HEK293 (cell line): ENCODE measurements around the gene PCYT1A.

Experiments
- GLI2 ChIP-seq: fragments of 450-650 bp; formaldehyde crosslinking; IDR thresholded peaks from 2 replicates; pipeline ENCODE4; 2017; ENCODE audit warnings: missing biosample characterization, missing genetic modification characterization, low read depth, borderline replicate concordance
- HOXA7 ChIP-seq: sonication (generic); formaldehyde crosslinking; IDR thresholded peaks from 2 replicates; pipeline ENCODE4 v1.8.1; 2022; ENCODE audit warnings: missing genetic modification reagents, borderline replicate concordance
- HOXC10 ChIP-seq: sonication (generic); formaldehyde crosslinking; IDR thresholded peaks from 2 replicates; pipeline ENCODE4 v1.8.1; 2023; ENCODE audit warnings: mild to moderate bottlenecking, missing genetic modification reagents
- KLF8 ChIP-seq: fragments of 450-650 bp; formaldehyde crosslinking; IDR thresholded peaks from 2 replicates; pipeline ENCODE4 v1.5.1; 2016; ENCODE audit warnings: missing biosample characterization, missing genetic modification characterization
- PRDM6 ChIP-seq: fragments of 450-650 bp; formaldehyde crosslinking; IDR thresholded peaks from 2 replicates; pipeline ENCODE4 v1.5.1; 2017; ENCODE audit warnings: missing biosample characterization, missing genetic modification characterization
- RBAK ChIP-seq: fragments of 450-650 bp; formaldehyde crosslinking; IDR thresholded peaks from 2 replicates; pipeline ENCODE4 v1.5.1; 2016; ENCODE audit warnings: missing biosample characterization, missing genetic modification characterization
- SP2 ChIP-seq: fragments of 450-650 bp; formaldehyde crosslinking; IDR thresholded peaks from 2 replicates; pipeline ENCODE4 v1.5.1; 2016; ENCODE audit warnings: missing biosample characterization, missing genetic modification characterization
- TRIM28 ChIP-seq: IDR thresholded peaks from 2 replicates; pipeline ENCODE4 v1.6.1; 2011; ENCODE audit warnings: low read length, control low read depth, borderline replicate concordance
- YY1 ChIP-seq: fragments of 450-650 bp; formaldehyde crosslinking; IDR thresholded peaks from 2 replicates; pipeline ENCODE4 v1.5.1; 2018; ENCODE audit warnings: missing biosample characterization, missing genetic modification characterization
- YY2 ChIP-seq: fragments of 450-650 bp; formaldehyde crosslinking; IDR thresholded peaks from 2 replicates; pipeline ENCODE4 v1.5.1; 2016; ENCODE audit warnings: missing biosample characterization, missing genetic modification characterization
- ZBTB1 ChIP-seq: fragments of 450-650 bp; formaldehyde crosslinking; IDR thresholded peaks from 2 replicates; pipeline ENCODE4 v1.5.1; 2016; ENCODE audit warnings: missing biosample characterization, missing genetic modification characterization
- ZFP69B ChIP-seq: fragments of 450-650 bp; formaldehyde crosslinking; IDR thresholded peaks from 2 replicates; pipeline ENCODE4 v1.5.1; 2016; ENCODE audit warnings: missing biosample characterization, missing genetic modification characterization
- ZNF292 ChIP-seq: fragments of 450-650 bp; formaldehyde crosslinking; IDR thresholded peaks from 2 replicates; pipeline ENCODE4 v1.5.1; 2016; ENCODE audit warnings: low read depth, missing biosample characterization, missing genetic modification characterization, borderline replicate concordance
- ZNF366 ChIP-seq: fragments of 450-650 bp; formaldehyde crosslinking; conservative IDR thresholded peaks from 2 replicates; pipeline ENCODE4 v1.5.1; 2016; ENCODE audit warnings: missing biosample characterization, missing genetic modification characterization
- ZNF394 ChIP-seq: fragments of 450-650 bp; formaldehyde crosslinking; IDR thresholded peaks from 2 replicates; pipeline ENCODE4 v1.5.1; 2016; ENCODE audit warnings: missing biosample characterization, missing genetic modification characterization, mild to moderate bottlenecking, moderate library complexity, borderline replicate concordance
- ZNF624 ChIP-seq: fragments of 450-650 bp; formaldehyde crosslinking; IDR thresholded peaks from 2 replicates; pipeline ENCODE4 v1.5.1; 2017; ENCODE audit warnings: missing biosample characterization, missing genetic modification characterization
- ZNF626 ChIP-seq: fragments of 450-650 bp; sonication (Bioruptor Pico); formaldehyde crosslinking; IDR thresholded peaks from 2 replicates; pipeline ENCODE4 v1.5.1; 2018; ENCODE audit warnings: missing biosample characterization, missing genetic modification characterization, inconsistent platforms
- ZNF707 ChIP-seq: fragments of 450-650 bp; formaldehyde crosslinking; IDR thresholded peaks from 2 replicates; pipeline ENCODE4 v1.5.1; 2016; ENCODE audit warnings: missing biosample characterization, missing genetic modification characterization
- ZNF777 ChIP-seq: fragments of 450-650 bp; formaldehyde crosslinking; IDR thresholded peaks from 2 replicates; pipeline ENCODE4 v1.5.1; 2017; ENCODE audit warnings: missing biosample characterization, missing genetic modification characterization, borderline replicate concordance
- ZNF837 ChIP-seq: fragments of 450-650 bp; formaldehyde crosslinking; IDR thresholded peaks from 2 replicates; pipeline ENCODE4 v1.5.1; 2016; ENCODE audit warnings: missing biosample characterization, missing genetic modification characterization
- TF ChIP-seq, protein P1 (sequence below): fragments of 450-650 bp; formaldehyde crosslinking; IDR thresholded peaks from 2 replicates; pipeline ENCODE4 v1.5.1; 2016; ENCODE audit warnings: missing biosample characterization, missing genetic modification characterization
- TF ChIP-seq, protein P2 (sequence below): fragments of 450-650 bp; formaldehyde crosslinking; IDR thresholded peaks from 2 replicates; pipeline ENCODE4 v1.5.1; 2016; ENCODE audit warnings: missing biosample characterization, missing genetic modification characterization, borderline replicate concordance
- TF ChIP-seq, protein P3 (sequence below): fragments of 450-650 bp; formaldehyde crosslinking; IDR thresholded peaks from 2 replicates; pipeline ENCODE4 v1.5.0; 2017; ENCODE audit warnings: missing biosample characterization, missing genetic modification characterization, borderline replicate concordance
- TF ChIP-seq, protein P4 (sequence below): sonication (generic); formaldehyde crosslinking; IDR thresholded peaks from 2 replicates; pipeline ENCODE4 v1.8.1; 2022; ENCODE audit warnings: mild to moderate bottlenecking, moderate library complexity, missing genetic modification reagents

Gene PCYT1A

DNA sequence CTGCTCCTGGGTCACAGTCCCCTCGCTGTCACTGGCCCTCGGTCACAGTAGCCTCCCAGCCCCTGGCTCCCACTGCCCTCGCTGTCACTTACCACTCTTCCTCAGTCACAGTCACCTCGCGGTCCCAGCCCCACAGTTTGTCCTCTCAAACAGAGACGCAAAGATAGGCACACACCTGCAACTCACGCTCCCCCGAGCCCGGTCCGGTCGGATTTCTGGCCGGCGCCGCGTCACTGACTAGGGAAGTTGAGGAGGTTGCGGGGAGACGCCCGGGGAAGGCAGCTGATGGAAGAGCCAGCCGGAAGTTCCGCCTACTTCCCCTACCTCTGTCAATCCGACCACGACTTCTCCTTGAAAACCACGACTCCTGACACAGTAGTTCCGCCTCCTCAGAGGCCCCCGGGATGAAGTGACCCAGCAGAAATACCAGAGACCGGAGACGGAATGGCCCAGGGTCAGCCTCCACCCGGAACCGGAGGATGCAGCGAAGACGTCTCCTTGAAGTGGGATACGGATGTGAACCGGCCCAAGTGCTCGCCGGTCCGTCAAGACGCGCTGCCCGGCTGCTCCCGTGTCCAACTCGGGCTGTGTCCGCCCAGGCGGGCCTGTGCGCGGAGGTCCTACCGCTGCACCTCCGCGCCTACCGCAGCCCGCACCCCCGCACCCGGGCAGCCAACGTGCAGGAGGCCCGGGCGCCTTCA lies at the start of gene PCYT1A (continued):
- TF ChIP-seq HOXC10 (CRISPR knock-in tag) (no peak), YY2 (tag by site-specific recombination) (no peak), RBAK (tag by site-specific recombination) (no peak), ZNF837 (tag by site-specific recombination) (no peak), HOXA7 (CRISPR knock-in tag) (no peak), YY1 (tag by site-specific recombination) (peak; percentile 65; the same call in 1 of the 2 replicates), SP2 (peak; percentile 91), ZNF366 (tag by site-specific recombination) (peak; percentile 49; the same call in 1 of the 2 replicates), ZNF626 (tag by site-specific recombination) (no peak), ZNF394 (tag by site-specific recombination) (no peak), ZFP69B (tag by site-specific recombination) (peak; percentile 54; the same call in 1 of the 2 replicates), ZNF777 (tag by site-specific recombination) (no peak), ZBTB1 (tag by site-specific recombination) (peak; percentile 84), ZNF707 (tag by site-specific recombination) (no peak), ZNF624 (tag by site-specific recombination) (no peak), ZNF292 (tag by site-specific recombination) (no peak), KLF8 (tag by site-specific recombination) (peak; percentile 86), GLI2 (tag by site-specific recombination) (no peak), TRIM28 (no peak; the same call in 1 of the 2 replicates), PRDM6 (tag by site-specific recombination) (no peak)
- TF ChIP-seq, protein P1, sequence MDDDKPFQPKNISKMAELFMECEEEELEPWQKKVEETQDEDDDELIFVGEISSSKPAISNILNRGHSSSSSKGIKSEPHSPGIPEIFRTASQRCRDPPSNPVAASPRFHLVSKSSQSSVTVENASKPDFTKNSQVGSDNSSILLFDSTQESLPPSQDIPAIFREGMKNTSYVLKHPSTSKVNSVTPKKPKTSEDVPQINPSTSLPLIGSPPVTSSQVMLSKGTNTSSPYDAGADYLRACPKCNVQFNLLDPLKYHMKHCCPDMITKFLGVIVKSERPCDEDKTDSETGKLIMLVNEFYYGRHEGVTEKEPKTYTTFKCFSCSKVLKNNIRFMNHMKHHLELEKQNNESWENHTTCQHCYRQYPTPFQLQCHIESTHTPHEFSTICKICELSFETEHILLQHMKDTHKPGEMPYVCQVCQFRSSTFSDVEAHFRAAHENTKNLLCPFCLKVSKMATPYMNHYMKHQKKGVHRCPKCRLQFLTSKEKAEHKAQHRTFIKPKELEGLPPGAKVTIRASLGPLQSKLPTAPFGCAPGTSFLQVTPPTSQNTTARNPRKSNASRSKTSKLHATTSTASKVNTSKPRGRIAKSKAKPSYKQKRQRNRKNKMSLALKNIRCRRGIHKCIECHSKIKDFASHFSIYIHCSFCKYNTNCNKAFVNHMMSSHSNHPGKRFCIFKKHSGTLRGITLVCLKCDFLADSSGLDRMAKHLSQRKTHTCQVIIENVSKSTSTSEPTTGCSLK (tag by site-specific recombination) = no peak
- TF ChIP-seq, protein P2, sequence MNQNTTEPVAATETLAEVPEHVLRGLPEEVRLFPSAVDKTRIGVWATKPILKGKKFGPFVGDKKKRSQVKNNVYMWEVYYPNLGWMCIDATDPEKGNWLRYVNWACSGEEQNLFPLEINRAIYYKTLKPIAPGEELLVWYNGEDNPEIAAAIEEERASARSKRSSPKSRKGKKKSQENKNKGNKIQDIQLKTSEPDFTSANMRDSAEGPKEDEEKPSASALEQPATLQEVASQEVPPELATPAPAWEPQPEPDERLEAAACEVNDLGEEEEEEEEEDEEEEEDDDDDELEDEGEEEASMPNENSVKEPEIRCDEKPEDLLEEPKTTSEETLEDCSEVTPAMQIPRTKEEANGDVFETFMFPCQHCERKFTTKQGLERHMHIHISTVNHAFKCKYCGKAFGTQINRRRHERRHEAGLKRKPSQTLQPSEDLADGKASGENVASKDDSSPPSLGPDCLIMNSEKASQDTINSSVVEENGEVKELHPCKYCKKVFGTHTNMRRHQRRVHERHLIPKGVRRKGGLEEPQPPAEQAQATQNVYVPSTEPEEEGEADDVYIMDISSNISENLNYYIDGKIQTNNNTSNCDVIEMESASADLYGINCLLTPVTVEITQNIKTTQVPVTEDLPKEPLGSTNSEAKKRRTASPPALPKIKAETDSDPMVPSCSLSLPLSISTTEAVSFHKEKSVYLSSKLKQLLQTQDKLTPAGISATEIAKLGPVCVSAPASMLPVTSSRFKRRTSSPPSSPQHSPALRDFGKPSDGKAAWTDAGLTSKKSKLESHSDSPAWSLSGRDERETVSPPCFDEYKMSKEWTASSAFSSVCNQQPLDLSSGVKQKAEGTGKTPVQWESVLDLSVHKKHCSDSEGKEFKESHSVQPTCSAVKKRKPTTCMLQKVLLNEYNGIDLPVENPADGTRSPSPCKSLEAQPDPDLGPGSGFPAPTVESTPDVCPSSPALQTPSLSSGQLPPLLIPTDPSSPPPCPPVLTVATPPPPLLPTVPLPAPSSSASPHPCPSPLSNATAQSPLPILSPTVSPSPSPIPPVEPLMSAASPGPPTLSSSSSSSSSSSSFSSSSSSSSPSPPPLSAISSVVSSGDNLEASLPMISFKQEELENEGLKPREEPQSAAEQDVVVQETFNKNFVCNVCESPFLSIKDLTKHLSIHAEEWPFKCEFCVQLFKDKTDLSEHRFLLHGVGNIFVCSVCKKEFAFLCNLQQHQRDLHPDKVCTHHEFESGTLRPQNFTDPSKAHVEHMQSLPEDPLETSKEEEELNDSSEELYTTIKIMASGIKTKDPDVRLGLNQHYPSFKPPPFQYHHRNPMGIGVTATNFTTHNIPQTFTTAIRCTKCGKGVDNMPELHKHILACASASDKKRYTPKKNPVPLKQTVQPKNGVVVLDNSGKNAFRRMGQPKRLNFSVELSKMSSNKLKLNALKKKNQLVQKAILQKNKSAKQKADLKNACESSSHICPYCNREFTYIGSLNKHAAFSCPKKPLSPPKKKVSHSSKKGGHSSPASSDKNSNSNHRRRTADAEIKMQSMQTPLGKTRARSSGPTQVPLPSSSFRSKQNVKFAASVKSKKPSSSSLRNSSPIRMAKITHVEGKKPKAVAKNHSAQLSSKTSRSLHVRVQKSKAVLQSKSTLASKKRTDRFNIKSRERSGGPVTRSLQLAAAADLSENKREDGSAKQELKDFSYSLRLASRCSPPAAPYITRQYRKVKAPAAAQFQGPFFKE (tag by site-specific recombination) = no peak
- TF ChIP-seq, protein P3, sequence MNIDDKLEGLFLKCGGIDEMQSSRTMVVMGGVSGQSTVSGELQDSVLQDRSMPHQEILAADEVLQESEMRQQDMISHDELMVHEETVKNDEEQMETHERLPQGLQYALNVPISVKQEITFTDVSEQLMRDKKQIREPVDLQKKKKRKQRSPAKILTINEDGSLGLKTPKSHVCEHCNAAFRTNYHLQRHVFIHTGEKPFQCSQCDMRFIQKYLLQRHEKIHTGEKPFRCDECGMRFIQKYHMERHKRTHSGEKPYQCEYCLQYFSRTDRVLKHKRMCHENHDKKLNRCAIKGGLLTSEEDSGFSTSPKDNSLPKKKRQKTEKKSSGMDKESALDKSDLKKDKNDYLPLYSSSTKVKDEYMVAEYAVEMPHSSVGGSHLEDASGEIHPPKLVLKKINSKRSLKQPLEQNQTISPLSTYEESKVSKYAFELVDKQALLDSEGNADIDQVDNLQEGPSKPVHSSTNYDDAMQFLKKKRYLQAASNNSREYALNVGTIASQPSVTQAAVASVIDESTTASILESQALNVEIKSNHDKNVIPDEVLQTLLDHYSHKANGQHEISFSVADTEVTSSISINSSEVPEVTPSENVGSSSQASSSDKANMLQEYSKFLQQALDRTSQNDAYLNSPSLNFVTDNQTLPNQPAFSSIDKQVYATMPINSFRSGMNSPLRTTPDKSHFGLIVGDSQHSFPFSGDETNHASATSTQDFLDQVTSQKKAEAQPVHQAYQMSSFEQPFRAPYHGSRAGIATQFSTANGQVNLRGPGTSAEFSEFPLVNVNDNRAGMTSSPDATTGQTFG = no peak
- TF ChIP-seq, protein P4, sequence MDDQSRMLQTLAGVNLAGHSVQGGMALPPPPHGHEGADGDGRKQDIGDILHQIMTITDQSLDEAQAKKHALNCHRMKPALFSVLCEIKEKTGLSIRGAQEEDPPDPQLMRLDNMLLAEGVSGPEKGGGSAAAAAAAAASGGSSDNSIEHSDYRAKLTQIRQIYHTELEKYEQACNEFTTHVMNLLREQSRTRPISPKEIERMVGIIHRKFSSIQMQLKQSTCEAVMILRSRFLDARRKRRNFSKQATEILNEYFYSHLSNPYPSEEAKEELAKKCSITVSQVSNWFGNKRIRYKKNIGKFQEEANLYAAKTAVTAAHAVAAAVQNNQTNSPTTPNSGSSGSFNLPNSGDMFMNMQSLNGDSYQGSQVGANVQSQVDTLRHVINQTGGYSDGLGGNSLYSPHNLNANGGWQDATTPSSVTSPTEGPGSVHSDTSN = no peak
